Keratinocyte (primary cell): ENCODE data around the gene PRR23A.

Source experiments
- CTCF ChIP-seq, 3 experiments: IDR thresholded peaks in 1 of 3; conservative IDR thresholded peaks in 1 of 3; optimal IDR thresholded peaks in 1 of 3; 2 replicates in 2 of 3; 3 replicates in 1 of 3; pipeline versions ENCODE3 to v1.5.1; 2011; ENCODE audit warnings: low read length in 3 of 3, mild to moderate bottlenecking in 3 of 3, moderate library complexity in 2 of 3, control low read depth in 1 of 3, inconsistent platforms in 1 of 3; ENCODE audit not compliant: insufficient read depth in 2 of 3; ENCODE audit errors: extremely low read depth in 1 of 3
- EZH2 ChIP-seq: IDR thresholded peaks from one replicate; pipeline ENCODE4 v1.6.1; 2012; ENCODE audit warnings: inconsistent platforms, mild to moderate bottlenecking, low read length, moderate library complexity

- no peak for TF ChIP-seq CTCF (optimal IDR thresholded peaks at IDR 0.05 in 1 of 3, IDR thresholded peaks at IDR 0.05 in 1 of 3, conservative IDR thresholded peaks at IDR 0.05 in 1 of 3; ENCODE audit: extremely low read depth in 1 of 3, insufficient read depth in 2 of 3, low read length in 3 of 3)
- no peak for TF ChIP-seq EZH2
These were observed 30.7 kb downstream of the PRR23A start for GRCh38 chr3:138975351-138975750.
